ENCODE data around the gene SYT7. TPM values are rescaled to one million over a fixed set of nuclear protein-coding genes. Genes with fewer than 3 reads are reported as not detected.

Gene SYT7
- total RNA-seq, 1 donor from 2014 or later: 7.6 TPM

DNA sequence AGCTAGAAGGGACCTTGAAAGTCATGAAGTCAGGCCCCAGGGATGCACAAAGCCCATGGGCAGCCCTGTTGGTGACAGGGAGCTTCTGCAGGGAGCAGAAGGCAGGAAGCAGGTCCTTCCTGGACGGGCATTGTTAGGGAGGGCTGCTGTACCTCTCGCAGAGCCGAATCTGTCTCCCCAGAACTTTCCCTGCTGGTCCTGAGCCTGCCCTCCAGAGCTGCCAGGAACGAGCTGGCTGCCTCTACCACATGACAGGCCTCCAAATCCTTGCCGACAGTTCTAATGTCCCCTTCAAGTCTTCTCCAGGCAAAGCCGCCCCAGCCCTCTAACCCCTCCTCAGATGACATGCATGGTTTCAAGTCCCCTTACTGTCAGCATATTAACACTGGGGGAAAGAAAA is 20.1 kb downstream of the SYT7 start:
- TF ChIP-seq CTCF (IDR thresholded peaks at IDR 0.05; ENCODE audit: unreplicated experiment): no peak
- Mint-ChIP-seq H3K27ac (no peak overlapping the region), H3K4me3 (no peak overlapping the region), H3K27me3 (ENCODE audit: low read depth) (peaks cover 60% of the 10 kb centered on the region), H3K9me3 (no peaks in the 10 kb centered on the region), H3K4me1 (peaks cover 3% of the 10 kb centered on the region), H3K36me3 (no peaks in the 10 kb centered on the region)
- DNase-seq (ENCODE audit: low spot score in 2 of 2, unreplicated experiment in 2 of 2): no peak

DNA sequence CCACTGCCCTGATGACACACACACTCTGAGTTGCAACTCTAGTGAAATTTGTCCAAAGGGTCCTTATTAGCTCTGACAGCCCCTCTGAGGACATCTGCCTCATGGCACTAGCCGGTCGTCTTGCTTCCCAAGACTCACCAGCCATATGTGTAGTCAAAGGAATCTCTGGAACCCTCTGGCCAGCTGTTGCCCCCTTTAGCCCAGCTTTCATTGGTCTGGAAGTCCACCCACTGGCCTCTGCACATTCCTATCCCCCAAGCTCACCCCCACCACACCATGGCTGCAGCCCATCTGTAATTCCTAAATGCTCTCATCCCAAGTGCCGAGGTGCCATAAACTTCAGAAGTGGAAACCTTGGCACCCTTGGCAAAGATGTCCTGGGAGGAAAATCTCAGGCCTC is 24.3 kb downstream of the SYT7 start:
- Mint-ChIP-seq H3K4me1 (peaks cover 24% of the 10 kb centered on the region), H3K4me3 (no peak overlapping the region), H3K27me3 (ENCODE audit: low read depth) (peaks cover 53% of the 10 kb centered on the region), H3K27ac (no peak overlapping the region), H3K36me3 (no peaks in the 10 kb centered on the region), H3K9me3 (no peaks in the 10 kb centered on the region)
- no peak for DNase-seq (ENCODE audit: low spot score in 2 of 2, unreplicated experiment in 2 of 2)
- no peak for TF ChIP-seq CTCF (IDR thresholded peaks at IDR 0.05; ENCODE audit: unreplicated experiment)

GRCh38 chr11:61555978-61556377 is 24.9 kb downstream of the SYT7 start:
- Mint-ChIP-seq H3K9me3 (no peaks in the 10 kb centered on the region), H3K36me3 (no peaks in the 10 kb centered on the region), H3K27ac (no peak overlapping the region), H3K27me3 (ENCODE audit: low read depth) (peaks cover 52% of the 10 kb centered on the region), H3K4me3 (no peak overlapping the region), H3K4me1 (peaks cover 24% of the 10 kb centered on the region)
- no peak for DNase-seq (ENCODE audit: low spot score in 2 of 2, unreplicated experiment in 2 of 2)
- TF ChIP-seq CTCF (IDR thresholded peaks at IDR 0.05; ENCODE audit: unreplicated experiment): no peak

DNA sequence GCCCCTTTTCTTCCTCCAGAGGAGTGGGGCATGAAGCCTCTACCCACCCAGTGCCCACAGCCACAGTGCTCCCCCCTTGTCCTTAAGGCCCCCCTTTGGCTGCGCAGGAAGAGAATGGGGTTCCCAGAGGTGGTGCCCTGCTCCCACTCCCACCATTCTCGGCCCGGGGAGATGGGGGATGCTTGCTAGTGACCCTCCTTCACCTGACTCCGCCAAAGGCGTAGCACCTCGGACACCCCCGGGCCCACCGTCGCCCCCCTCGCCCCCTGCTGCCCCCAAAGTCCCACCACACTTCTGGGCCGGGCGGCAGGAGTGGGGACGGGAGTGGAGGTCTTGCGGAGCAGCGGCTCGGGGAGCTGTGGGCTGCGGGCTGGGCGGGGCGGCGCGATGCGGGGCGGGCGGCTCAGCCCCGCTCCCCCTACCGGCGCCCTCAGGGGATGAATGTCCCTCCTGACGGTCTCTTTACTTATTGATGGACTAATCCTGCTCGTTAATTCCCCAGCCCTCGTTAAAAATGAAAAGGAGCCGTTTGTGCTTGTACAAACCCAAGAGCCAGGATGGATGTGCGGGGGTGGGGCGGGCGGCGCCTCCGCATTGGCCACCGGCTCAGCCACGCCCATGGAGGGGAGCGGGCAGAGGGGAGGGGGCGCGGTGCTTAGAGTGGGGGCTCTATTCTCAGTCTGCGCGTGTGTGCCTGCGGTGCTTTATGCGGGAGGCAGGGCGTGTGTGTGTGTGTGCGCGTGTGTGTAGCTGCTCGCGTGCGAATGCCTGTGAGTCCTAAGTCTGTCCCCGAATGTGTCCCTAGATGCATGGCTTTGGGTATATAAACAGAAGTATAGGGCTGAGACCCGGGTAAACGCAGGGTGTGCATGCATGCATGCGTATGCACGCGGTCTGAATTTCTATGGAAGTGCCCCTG is 25.6 kb downstream of the SYT7 start:
- Mint-ChIP-seq H3K27ac (no peak overlapping the region), H3K27me3 (ENCODE audit: low read depth) (peaks cover 46% of the 10 kb centered on the region), H3K36me3 (no peaks in the 10 kb centered on the region), H3K4me1 (peaks cover 24% of the 10 kb centered on the region), H3K4me3 (peak overlapping the region; percentile 40), H3K9me3 (no peaks in the 10 kb centered on the region)
- TF ChIP-seq CTCF (IDR thresholded peaks at IDR 0.05; ENCODE audit: unreplicated experiment): peak; percentile 27
- DNase-seq (ENCODE audit: low spot score in 2 of 2, unreplicated experiment in 2 of 2): peak in 1 of 2 experiments; percentile 51

GRCh38 chr11:61554172-61554988 is 26.5 kb downstream of the SYT7 start:
- H3K27me3 Mint-ChIP-seq (ENCODE audit: low read depth): peaks cover 42% of the 10 kb centered on the region
- peaks cover 24% of the 10 kb centered on the region for H3K4me1 Mint-ChIP-seq
- no peak for DNase-seq (ENCODE audit: low spot score in 2 of 2, unreplicated experiment in 2 of 2)
- H3K27ac Mint-ChIP-seq: no peak overlapping the region
- no peak for TF ChIP-seq CTCF (IDR thresholded peaks at IDR 0.05; ENCODE audit: unreplicated experiment)
- H3K9me3 Mint-ChIP-seq: no peaks in the 10 kb centered on the region
- H3K4me3 Mint-ChIP-seq: no peak overlapping the region
- H3K36me3 Mint-ChIP-seq: no peaks in the 10 kb centered on the region

Measured in mesothelial cell of epicardium (in vitro differentiated cells).